Urothelium cell line (cell line): ENCODE data around the gene SMPDL3B.
A peak's percentile ranks its signal among the peaks of the same experiment; 100 is the strongest.
"Not testable (repeated sequence)": the region's sequence is repeated elsewhere in the genome, so short reads cannot be mapped to it uniquely, and the experiment has no call there.

ENCODE experiments used
- DNase-seq: peaks from one replicate; pipeline ENCODE4 v3.0.0; 2011; ENCODE audit warnings: low spot score, mixed read lengths
- FAIRE-seq: peaks from 2 replicates; lab custom pipeline; 2011; peaks lifted over from hg19 to GRCh38; lab: Jason Lieb, UNC

SMPDL3B gene

GRCh38 chr1:27967884-27968466 is 33.2 kb downstream of the SMPDL3B start:
- FAIRE-seq (no peak), DNase-seq (no peak)

- DNase-seq = peak; percentile 58
- FAIRE-seq = no peak
Observed at GRCh38 chr1:27968692-27969091, 33.9 kb downstream of the SMPDL3B start.

DNA sequence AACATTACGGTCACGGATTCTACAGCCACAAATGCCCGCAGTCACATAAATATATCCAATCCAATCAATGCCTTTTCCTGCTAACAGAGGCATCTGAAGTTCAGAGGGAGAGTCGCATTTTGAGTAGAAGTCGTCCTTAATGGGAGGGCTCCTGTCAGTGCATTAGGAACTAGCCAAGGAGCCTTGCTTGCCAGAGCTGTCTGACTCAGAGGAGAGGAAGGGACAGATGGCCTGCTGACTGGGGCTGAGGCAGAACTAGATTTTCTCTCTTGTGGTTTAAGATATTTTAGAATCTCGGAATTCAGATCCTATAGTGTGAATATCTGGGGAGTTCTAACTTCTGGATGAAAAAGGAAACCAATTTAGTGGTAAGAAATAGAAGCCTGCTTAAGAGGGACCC is 35.6 kb downstream of the SMPDL3B start:
- DNase-seq (no peak), FAIRE-seq (no peak)

GRCh38 chr1:27971674-27972073 is 36.9 kb downstream of the SMPDL3B start:
- DNase-seq (no peak), FAIRE-seq (no peak)

DNA sequence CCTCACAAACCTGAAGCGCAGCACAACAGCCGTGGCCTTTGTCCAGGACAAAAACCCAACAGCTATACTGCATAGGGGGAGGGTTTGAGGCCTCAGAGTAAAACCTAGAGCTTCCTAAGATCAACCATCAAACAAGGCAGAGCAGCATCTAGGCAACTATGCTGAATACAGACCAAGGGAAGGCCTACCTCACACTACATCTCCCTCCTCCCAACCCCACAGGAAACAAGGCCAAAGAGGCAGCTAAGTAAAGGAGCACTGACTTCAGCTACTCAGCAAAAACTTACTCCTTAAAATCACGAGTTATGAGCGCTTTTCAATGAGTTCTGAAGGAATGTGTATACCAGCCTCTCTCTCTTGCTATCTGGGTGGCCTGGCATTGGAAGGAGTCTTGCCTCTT is 37.3 kb downstream of the SMPDL3B start:
- DNase-seq = no peak
- FAIRE-seq = no peak

DNA sequence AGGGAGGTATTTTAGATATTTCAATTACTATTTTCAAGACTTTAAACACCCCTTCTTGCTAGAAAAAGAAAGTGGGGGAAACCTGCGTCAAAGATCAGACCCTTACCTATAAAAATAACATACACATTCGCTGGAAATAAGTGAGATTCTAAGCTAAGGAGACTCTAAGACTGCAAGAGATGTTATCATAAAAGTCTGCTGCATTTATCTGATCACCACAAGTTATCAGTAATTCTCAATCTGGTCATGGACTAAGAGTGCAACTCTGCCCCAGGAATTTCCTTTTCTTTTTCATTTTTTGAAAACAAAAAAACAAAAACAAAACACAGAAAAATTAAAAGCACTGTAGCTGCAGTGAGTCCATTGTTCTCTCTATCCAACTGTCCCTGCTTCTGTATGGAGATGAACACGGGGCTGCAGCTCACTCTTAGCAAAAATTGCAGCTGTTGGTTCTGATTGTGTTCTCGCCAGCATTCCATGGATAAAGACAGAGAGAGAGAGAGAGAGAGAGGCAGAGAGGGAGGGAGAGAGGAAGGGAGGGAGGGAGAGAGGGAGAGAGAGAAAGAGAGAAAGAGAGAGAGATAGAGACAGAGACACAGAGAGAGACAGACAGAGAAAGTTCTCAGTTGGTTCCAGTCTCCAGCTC is 39.1 kb downstream of the SMPDL3B start:
- DNase-seq = no peak

GRCh38 chr1:27974417-27974781 is 39.6 kb downstream of the SMPDL3B start:
- DNase-seq (no peak), FAIRE-seq (no peak)

More for the DNA sequence above, 39.1 kb downstream of the SMPDL3B start:
- FAIRE-seq = no peak

GRCh38 chr1:27979151-27979858 is 44.5 kb downstream of the SMPDL3B start:
- no peak for FAIRE-seq
- DNase-seq = no peak

DNA sequence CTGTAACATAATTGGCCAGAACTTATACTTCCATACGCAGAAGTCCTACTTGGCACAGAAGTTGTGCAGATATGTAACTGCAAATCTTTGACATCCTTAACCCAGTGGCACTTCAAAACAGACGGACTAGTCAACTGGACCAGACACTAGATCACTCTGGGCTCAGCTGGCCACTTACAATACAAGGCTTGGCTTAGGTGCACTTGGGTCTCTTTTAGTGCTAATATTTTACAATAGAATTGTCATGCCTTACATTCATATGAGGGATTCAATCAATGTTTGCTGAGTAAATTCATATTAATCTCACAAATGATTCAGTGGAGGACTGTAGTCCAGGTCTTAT is 45.0 kb downstream of the SMPDL3B start:
- FAIRE-seq (no peak), DNase-seq (no peak)

DNA sequence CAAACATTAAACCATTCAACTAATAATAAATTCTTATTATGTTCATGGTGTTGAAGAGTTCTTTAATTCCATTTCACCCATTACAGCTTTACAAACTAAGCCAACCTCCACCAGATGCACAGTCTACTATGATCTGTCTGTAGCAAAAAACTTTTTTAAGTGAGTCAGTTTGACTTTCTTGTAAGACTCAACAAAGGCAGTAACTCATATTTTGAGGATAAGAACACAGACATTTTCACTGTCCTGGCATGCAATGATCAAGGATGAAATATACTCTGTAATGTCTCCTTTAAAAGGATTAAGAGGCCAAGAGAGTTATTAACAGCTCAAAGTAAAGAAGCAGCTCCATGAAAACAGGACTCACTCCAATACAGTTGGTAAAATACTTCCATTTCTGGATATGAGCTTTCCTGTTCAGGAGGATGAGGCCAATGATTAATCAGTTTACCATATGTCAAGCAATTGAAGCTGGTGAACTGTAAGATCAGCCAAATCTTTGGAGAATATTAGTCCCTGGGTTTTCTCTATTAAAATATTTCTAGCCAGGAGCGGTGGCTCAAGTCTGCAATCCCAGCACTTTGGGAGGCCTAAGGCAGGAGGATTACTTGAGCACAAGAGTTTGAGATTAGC is 45.5 kb downstream of the SMPDL3B start:
- FAIRE-seq (no peak), DNase-seq (no peak)

- DNase-seq = no peak
- no peak for FAIRE-seq
Observed at GRCh38 chr1:27981145-27981544, 46.3 kb downstream of the SMPDL3B start.

GRCh38 chr1:27990920-27991537 is 56.2 kb downstream of the SMPDL3B start:
- FAIRE-seq = no peak
- no peak for DNase-seq

GRCh38 chr1:27992276-27992675 is 57.5 kb downstream of the SMPDL3B start:
- DNase-seq (no peak), FAIRE-seq (no peak)

GRCh38 chr1:27993241-27993640 is 58.4 kb downstream of the SMPDL3B start:
- DNase-seq (no peak), FAIRE-seq (no peak)

DNA sequence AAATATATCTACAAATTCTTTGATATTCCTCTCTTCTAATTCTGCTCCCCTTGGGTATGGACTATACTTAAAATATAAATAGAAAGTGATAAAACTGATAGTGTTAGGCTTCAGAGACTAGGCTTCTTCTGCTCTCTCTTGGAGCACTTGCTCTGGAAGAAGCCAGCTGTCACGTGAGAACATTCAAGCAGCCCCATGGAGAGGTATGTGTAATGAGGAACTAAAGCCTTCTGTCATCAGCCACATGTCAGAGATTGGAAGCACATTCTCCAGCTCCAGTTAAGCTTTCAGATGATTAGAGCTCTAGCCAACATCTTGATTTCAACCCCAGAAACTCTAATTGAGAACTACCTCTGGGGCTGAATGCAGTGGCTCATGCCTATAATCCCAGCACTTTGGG is 59.3 kb downstream of the SMPDL3B start:
- DNase-seq (no peak), FAIRE-seq (no peak)

DNA sequence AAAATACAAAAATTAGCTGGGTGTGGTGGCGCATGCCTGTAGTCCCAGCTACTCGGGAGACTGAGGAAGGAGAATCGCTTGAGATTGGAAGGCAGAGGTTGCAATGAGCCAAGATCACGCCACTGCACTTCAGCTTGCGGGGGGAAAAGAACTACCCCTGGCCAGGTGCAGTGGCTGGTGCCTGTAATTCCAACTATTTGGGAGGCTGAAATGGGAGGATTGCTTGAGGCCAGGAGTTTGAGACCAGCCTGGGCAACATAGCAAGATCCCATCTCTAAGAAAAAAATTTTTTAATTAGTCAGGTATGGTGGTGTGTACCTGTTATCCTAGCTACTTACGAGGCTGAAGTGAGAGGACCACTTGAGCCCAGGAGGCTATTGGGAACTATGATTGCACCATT is 59.7 kb downstream of the SMPDL3B start:
- DNase-seq, FAIRE-seq: not testable (repeated sequence)

GRCh38 chr1:27999055-27999454 is 64.3 kb downstream of the SMPDL3B start:
- FAIRE-seq (no peak), DNase-seq (no peak)

- FAIRE-seq = no peak
- no peak for DNase-seq
Observed at GRCh38 chr1:28002600-28002999, 67.8 kb downstream of the SMPDL3B start.

DNA sequence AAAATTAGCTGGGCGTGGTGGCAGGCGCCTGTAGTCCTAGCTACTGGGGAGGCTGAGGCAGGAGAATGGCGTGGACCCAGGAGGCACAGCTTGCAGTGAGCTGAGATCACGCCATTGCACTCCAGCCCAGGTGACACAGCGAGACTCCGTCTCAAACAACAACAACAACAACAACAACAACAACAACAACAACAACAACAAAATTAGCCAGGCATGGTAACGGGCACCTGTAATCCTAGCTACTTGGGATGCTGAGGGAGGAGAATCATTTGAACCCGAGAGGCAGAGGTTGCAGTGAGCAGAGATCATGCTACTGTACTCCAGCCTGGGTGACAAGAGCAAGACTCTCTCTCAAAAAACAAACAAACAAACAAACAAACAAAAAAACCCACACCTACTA is 68.3 kb downstream of the SMPDL3B start:
- not testable (repeated sequence) for DNase-seq, FAIRE-seq
